Smooth muscle cell (in vitro differentiated cells): Measurements from ENCODE around the gene LNX2. TPM values are rescaled to one million over a fixed set of nuclear protein-coding genes. Genes with fewer than 3 reads are reported as not detected.

Experiments used
- DNase-seq: peaks from one replicate; lab custom pipeline; 2025; ENCODE audit not compliant: unreplicated experiment; lab: John Stamatoyannopoulos, UW
- H2AFZ ChIP-seq: fragments of 200-600 bp; sonication (generic); 2 replicates; pipeline ENCODE4 v1.6.0; 2016; ENCODE audit warnings: antibody characterized with exemption, low read depth, mild to moderate bottlenecking
- H3F3A ChIP-seq: fragments of 200-600 bp; sonication (generic); 2 replicates; pipeline ENCODE4 v1.6.0; 2017; ENCODE audit warnings: antibody characterized with exemption, low read depth
- H3K27ac ChIP-seq: fragments of 200-600 bp; sonication (generic); 2 replicates; pipeline ENCODE4 v1.5.1; 2016; ENCODE audit warnings: low read depth, mild to moderate bottlenecking
- H3K27me3 ChIP-seq: fragments of 200-600 bp; sonication (generic); 2 replicates; pipeline ENCODE4 v1.6.1; 2016; ENCODE audit warnings: low read depth, mild to moderate bottlenecking
- H3K36me3 ChIP-seq: fragments of 200-600 bp; sonication (generic); 2 replicates; pipeline ENCODE4 v1.5.1; 2016; ENCODE audit warnings: low read depth
- H3K4me1 ChIP-seq: fragments of 200-600 bp; sonication (generic); 2 replicates; pipeline ENCODE4 v1.5.1; 2016; ENCODE audit warnings: low read depth
- H3K4me2 ChIP-seq: fragments of 200-600 bp; sonication (generic); 2 replicates; pipeline ENCODE4 v1.6.0; 2016; ENCODE audit warnings: mild to moderate bottlenecking
- H3K4me3 ChIP-seq: fragments of 200-600 bp; sonication (generic); 2 replicates; pipeline ENCODE4 v1.5.1; 2016; ENCODE audit warnings: mild to moderate bottlenecking
- H3K79me2 ChIP-seq: fragments of 200-600 bp; sonication (generic); 2 replicates; pipeline ENCODE4 v1.6.0; 2016; ENCODE audit warnings: low read depth, mild to moderate bottlenecking
- H3K9ac ChIP-seq: fragments of 200-600 bp; sonication (generic); 2 replicates; pipeline ENCODE4 v1.6.0; 2016; ENCODE audit warnings: low read depth
- H3K9me3 ChIP-seq: fragments of 200-600 bp; sonication (generic); replicated peaks from 2 replicates; pipeline ENCODE4 v1.5.1; 2016; ENCODE audit warnings: low read depth
- H4K20me1 ChIP-seq: fragments of 200-600 bp; sonication (generic); 2 replicates; pipeline ENCODE4 v1.6.0; 2016; ENCODE audit warnings: low read depth
- WGBS: methylation state at CpG from one replicate; pipeline ENCODE4 v1.1.7; 2016; ENCODE audit warnings: low lambda C conversion rate; 5-methylcytosine and 5-hydroxymethylcytosine counted together
- polyA plus RNA-seq: library from polyadenylated mRNA; unstranded; fragments of >200 nt; fragmentation: Nextera tagmentation; extraction: Ambion mirVana; gene quantifications from 2 replicates; pipeline ENCODE4 v1.2.1, GENCODE V29; 2016
- total RNA-seq: library from RNA; depleted of rRNA; stranded (reverse); fragments of >200 nt; gene quantifications from 2 replicates; pipeline ENCODE4 v1.2.3, GENCODE V29; 2014
- TF ChIP-seq, protein P1 (sequence below): fragments of 200-600 bp; sonication (generic); IDR thresholded peaks from 2 replicates; pipeline ENCODE4 v1.5.1; 2017; ENCODE audit warnings: borderline replicate concordance, mild to moderate bottlenecking, antibody characterized with exemption; ENCODE audit not compliant: insufficient read depth, poor library complexity, severe bottlenecking

The LNX2 gene
- total and polyA plus RNA-seq, 2 experiments from 2014 or later = 5.5 to 7.3 TPM

DNA sequence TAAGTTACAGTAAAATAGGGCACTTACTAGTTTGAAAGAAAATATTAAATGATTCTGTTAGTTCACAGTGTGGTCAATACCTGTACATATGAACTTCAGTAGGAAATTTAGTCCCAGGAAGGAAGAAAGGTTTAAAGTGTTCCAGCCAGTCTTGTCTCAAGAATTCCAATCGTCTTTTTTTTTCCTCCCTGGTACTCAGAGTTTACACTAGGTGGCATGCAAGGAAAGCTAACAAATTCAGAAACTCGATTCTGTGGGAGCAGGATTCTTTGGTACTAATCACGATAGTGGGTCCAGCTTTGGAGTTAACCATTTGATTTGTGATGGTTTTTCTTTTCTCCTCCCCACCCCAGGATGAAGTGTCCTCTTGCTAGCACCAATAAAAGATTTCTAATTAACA lies 45.0 kb upstream of the LNX2 start:
- Histone ChIP-seq H3K4me1 (no peaks in the 10 kb centered on the region), H3K4me3 (no peak overlapping the region), H3K4me2 (no peak overlapping the region), H3K79me2 (peaks cover 5% of the 10 kb centered on the region), H2AFZ (no peak overlapping the region), H3K27me3 (no peaks in the 10 kb centered on the region), H3K36me3 (no peaks in the 10 kb centered on the region), H3F3A (no peaks in the 10 kb centered on the region), H3K27ac (no peak overlapping the region), H4K20me1 (peaks cover 23% of the 10 kb centered on the region), H3K9me3 (no peaks in the 10 kb centered on the region), H3K9ac (no peak overlapping the region)
- WGBS = 75% methylated on average over 3 of the region's 3 CpGs
- no peak for DNase-seq
- TF ChIP-seq, protein P1, sequence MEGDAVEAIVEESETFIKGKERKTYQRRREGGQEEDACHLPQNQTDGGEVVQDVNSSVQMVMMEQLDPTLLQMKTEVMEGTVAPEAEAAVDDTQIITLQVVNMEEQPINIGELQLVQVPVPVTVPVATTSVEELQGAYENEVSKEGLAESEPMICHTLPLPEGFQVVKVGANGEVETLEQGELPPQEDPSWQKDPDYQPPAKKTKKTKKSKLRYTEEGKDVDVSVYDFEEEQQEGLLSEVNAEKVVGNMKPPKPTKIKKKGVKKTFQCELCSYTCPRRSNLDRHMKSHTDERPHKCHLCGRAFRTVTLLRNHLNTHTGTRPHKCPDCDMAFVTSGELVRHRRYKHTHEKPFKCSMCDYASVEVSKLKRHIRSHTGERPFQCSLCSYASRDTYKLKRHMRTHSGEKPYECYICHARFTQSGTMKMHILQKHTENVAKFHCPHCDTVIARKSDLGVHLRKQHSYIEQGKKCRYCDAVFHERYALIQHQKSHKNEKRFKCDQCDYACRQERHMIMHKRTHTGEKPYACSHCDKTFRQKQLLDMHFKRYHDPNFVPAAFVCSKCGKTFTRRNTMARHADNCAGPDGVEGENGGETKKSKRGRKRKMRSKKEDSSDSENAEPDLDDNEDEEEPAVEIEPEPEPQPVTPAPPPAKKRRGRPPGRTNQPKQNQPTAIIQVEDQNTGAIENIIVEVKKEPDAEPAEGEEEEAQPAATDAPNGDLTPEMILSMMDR = no peak

DNA sequence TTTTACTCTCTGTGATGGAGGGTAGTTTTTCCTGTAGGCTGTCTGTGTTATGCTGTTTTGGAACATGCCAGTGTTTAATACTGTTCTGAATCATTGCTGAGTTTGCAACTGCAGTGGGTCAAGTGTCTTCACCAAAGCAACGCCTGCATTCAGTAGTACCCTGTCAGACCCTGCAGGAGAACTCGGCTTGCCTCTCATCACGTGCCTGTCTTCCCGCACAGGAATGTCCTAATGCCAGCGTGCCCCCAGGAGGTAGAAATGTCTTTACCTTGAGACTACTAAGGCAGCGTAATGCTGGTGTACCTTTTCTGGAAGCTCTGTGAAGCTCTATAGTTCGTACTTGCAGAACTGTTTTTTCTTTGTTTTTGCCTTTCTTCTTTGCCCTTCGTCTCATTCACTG lies 43.6 kb upstream of the LNX2 start:
- Histone ChIP-seq H3K4me3 (no peak overlapping the region), H3K27ac (no peak overlapping the region), H3K4me1 (peaks cover under 1% of the 10 kb centered on the region), H4K20me1 (peaks cover 36% of the 10 kb centered on the region), H2AFZ (no peak overlapping the region), H3K9me3 (no peaks in the 10 kb centered on the region), H3K27me3 (no peaks in the 10 kb centered on the region), H3K79me2 (peaks cover 5% of the 10 kb centered on the region), H3K36me3 (no peaks in the 10 kb centered on the region), H3F3A (no peaks in the 10 kb centered on the region), H3K9ac (no peak overlapping the region), H3K4me2 (no peak overlapping the region)
- TF ChIP-seq, protein P1 = no peak
- WGBS = 86% methylated on average over 8 of the region's 8 CpGs
- no peak for DNase-seq

DNA sequence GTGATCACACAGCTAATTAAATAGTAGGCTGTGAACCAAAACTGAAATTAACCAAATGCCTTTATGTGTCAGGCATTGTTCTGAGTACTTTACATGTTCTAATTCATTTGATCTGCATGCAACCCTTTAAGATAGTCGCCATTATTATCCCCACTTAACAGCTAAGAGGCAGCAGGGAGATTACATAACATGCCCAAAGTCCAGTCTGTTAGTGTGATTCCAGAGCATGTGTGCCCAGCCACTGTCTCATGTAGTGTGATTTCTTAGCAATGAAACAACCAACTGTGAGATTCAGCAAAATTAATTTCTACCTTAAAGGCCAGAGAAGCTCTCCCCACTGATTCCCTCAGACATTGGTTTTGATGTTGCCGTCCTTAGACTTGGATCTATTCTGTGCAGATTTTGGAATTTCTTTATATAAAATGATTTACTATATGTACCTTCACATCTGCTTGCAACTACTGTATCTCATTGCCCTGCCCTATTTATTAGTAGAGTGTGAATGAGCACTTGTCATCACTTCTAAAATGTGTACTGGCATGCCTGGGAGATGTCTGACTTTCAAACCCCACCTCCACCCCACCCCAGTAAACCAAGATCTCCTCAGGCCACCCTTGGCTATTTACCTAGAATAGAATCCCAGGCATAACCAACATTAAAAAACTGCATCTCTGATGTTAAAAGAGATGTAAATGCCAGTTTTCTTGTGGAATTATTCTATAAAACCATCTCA lies 42.6 kb upstream of the LNX2 start:
- no peak overlapping the region for H2AFZ ChIP-seq
- no peaks in the 10 kb centered on the region for H3K36me3 ChIP-seq
- H3K27me3 ChIP-seq = no peaks in the 10 kb centered on the region
- H3K27ac ChIP-seq = no peak overlapping the region
- no peaks in the 10 kb centered on the region for H3F3A ChIP-seq
- H3K79me2 ChIP-seq = peaks cover 5% of the 10 kb centered on the region
- H3K9ac ChIP-seq = no peak overlapping the region
- H4K20me1 ChIP-seq = peaks cover 42% of the 10 kb centered on the region
- TF ChIP-seq, protein P1 = no peak
- peaks cover 6% of the 10 kb centered on the region for H3K4me1 ChIP-seq
- 92% methylated on average over 2 of the region's 2 CpGs for WGBS
- no peak overlapping the region for H3K4me3 ChIP-seq
- H3K9me3 ChIP-seq = no peaks in the 10 kb centered on the region
- H3K4me2 ChIP-seq = no peak overlapping the region
- no peak for DNase-seq

DNA sequence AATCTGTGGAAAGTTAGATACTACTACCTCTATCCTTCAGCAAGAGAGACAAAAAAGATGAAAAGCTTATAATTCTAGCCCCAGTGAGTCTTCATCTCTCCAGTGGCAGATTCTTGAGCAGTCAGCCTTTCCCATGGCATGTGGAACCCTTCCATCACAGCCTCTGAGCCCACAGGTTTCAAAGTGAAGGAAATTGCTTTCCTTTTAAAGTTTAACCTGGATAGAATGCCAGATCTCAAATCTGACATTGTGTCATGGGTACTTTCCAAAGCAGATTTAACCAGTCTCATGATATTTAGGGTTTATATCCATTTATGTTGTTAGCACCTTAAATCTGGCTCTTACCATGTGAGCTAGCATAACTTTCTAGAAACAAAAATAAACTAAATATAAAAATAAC lies 40.7 kb upstream of the LNX2 start:
- Histone ChIP-seq H3K9me3 (no peaks in the 10 kb centered on the region), H2AFZ (no peak overlapping the region), H3F3A (no peaks in the 10 kb centered on the region), H3K27ac (no peak overlapping the region), H3K36me3 (no peaks in the 10 kb centered on the region), H4K20me1 (peaks cover 59% of the 10 kb centered on the region), H3K9ac (no peak overlapping the region), H3K4me3 (no peak overlapping the region), H3K4me2 (no peak overlapping the region), H3K79me2 (peaks cover 10% of the 10 kb centered on the region), H3K27me3 (no peaks in the 10 kb centered on the region), H3K4me1 (peaks cover 6% of the 10 kb centered on the region)
- TF ChIP-seq, protein P1 = no peak
- DNase-seq = no peak
